GM21526 (cell line): ENCODE data around the gene COL4A6.
A peak's percentile ranks its signal among the peaks of the same experiment; 100 is the strongest.

Source experiments
- ATAC-seq: cut with Tn5 transposase; IDR thresholded peaks from one replicate; pipeline ENCODE4 v1.9.1; 2021; ENCODE audit warnings: moderate library complexity; ENCODE audit not compliant: unreplicated experiment, low FRiP score

Gene COL4A6

DNA sequence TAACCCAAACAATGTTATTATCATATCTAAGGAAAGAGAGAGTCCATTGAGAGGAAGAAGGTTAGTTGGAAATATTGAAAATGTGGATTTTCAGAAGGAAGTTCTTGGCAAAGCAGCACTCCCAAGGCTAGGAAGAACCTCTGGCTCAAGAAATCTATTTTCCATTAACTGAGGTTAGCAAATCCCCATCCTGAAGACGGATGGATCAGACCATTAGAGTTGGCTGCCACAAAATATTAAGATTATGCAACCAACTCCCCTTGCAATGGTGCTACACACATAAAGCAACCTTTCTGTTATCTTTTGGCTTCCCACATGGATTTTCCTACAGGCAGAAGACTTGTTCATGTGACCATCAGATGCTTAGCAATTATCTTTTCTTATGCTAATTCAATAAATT, 96.3 kb downstream of the COL4A6 start:
- ATAC-seq: no peak

DNA sequence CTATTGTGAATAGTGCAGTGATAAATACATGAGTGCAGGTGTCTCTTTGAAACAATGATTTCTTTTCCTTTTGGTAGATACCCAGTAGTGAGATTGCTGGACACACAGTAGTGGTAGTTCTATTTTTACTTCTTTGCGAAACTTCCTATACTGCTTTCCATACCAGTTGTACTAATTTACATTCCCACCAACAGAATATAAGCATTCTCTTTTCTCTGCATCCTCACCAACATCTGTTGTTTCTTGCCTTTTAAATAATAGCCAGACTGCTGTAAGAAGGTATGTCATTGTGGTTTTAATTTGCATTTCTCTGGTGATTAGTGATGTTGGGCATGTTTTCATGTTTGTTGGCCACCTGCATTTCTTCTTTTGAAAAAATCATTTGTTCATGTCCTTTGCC, 105.9 kb downstream of the COL4A6 start:
- ATAC-seq: peak; percentile 56

DNA sequence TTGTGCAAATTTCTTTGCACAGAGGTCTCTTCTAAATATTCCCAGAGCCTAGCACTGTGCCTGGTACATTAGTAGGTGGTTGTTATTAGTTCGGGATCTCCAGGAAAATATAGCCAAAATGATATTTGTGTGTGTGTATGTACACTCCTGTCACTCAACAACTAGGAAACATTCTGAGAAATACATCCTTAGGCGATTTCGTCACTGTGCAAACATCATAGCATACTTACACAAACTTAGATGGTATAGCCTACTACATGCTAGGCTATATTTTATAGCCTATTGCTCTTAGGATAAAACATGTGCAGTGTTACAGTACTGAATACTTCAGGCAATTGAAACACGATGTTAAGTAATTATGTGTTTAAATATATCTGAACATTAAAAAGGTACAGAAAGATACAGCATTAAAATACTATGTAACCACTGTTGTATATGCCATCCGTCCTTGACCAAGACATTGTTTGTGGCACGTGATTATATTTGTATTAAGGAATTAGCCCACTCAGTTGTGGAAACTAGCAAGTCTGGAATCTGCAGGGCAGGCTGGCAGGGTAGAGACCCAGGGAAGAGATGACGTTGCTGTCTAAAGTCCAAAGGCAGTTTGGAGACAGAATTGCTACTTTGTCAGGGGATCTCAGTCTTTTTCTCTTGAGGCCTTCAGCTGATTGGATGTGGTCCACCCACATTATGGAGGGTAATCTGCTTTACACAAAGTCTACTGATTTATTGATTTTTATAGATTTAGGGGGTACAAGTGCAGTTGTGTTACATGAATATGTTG, 106.9 kb downstream of the COL4A6 start:
- no peak for ATAC-seq

DNA sequence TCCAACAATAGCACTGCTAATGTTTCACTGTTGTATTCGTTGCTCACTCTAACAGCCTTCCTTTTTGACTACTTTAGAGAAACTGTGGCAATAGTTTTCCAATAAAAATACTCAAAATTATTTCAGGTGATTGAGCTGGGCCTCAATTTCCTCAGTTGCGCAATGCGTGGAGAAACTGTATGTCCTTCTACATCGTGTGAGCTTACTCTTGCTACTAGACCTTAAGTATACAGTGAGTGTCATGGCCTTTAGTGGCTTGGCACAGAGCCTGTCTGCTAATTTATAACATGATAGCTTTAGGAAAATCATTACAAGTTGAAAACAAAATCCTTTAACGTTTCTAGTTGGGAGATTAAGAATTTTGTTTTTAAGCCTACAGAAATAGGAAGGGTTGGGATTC, 114.5 kb downstream of the COL4A6 start:
- ATAC-seq: no peak

DNA sequence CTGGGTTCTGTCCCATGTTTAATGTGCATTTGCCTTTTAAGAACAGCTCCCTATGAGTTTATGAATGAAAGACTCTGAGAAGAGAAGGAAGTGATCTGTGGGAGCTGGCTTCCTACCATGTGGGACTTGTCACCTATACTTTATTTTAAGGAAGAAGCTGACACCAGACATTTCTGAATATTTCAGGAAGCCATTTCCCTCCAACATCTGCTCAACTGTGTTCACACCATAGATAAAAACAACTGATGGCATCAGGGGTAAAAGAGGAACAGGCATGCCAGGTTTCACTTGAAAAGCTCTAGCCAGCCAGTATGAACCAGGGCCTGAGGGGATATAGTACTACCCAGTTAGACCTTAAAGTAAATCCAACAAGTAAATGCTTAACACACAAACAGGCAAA, 116.0 kb downstream of the COL4A6 start:
- no peak for ATAC-seq

DNA sequence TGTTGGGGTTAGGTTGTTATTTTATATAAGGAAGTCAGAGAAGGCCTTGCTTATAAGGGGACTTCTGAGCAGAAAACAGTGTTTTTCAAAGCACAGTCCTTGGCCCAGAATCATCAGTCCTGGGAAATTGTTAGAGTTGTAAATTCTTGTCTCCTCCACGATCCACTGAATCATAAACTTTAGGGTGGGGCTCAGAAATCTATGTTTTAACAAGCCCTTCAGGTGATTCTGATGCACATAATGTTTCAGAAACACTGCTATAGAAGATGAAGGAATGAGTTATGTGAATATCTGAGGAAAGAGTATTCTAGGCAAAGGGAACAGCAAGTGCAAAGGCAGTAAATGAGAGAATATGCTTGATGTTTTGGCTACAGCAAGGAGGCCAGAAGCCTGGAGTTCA, 121.8 kb downstream of the COL4A6 start:
- ATAC-seq: no peak

DNA sequence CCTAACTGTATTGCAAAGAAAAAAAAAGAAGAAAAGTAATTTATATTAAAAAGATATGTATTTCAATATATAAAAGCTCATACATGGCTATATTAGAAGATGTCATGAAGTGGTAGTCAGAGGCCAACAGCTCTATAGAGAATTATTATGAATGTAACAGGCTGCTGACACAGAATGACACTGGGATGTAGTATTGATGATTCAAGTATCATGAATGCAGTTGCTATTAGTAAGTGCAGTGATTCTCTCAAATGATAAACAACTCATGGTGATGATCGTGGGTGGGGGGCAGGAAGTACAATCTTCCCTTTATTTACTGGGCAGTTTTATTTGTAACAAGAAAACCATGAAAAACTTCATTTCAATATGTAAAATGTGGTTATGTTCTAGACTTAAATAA, 124.6 kb downstream of the COL4A6 start:
- ATAC-seq: no peak

DNA sequence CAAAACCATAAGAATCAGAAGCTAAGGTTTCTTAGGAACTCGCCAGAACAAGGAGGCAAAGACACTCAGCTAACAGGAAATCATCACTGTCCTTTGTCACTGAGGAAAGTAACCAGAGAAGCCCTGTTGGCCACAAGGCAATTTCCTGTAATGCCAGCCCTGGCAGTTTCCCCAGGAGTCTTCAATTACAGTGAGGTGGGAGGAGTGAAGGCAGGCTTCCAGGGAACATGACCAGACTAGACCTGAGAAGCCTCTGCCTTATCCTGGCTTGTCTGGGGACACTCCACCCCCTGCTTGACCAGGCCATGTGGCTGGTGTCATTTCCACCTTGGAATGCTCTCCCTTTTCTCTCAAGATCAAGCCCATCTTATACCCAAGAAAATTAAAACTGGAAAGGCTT, 125.3 kb downstream of the COL4A6 start:
- no peak for ATAC-seq

DNA sequence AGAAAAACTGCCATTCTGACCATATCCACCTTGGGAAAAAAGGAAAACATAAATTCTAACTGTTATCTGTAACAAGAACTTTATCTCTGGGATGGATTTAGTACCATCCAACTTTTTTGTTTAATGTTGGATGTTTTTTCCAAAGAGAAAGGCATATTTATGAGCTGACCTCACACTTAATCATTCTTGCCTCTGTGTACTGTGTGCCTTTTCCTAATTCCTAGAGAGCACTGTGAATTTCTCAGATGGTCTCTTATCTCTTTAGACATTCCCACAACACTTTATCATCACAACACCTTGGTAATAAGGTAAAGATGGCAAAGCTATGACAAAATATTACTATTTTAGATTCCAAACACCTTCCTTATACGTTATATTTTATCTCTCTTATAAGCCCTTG, 126.2 kb downstream of the COL4A6 start:
- ATAC-seq: no peak

DNA sequence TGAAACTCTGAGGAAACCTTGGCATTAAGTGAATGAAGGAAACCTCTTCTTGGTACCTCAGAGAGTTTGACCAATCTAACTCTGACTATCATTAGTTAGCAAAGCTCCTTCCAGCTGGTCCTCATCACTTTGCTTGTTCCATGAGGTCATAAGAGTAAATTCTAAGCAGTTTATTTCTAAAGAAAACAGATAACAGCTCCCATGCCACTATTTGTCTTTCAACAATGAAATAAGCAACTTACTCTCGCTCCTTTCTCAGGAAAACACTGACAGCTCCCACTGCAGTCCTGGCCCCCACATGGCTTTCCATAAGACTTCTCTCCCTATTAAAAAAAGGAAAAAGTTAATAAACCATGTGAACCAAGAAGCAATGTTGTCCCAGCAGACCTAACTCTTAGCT, 127.7 kb downstream of the COL4A6 start:
- ATAC-seq: no peak

DNA sequence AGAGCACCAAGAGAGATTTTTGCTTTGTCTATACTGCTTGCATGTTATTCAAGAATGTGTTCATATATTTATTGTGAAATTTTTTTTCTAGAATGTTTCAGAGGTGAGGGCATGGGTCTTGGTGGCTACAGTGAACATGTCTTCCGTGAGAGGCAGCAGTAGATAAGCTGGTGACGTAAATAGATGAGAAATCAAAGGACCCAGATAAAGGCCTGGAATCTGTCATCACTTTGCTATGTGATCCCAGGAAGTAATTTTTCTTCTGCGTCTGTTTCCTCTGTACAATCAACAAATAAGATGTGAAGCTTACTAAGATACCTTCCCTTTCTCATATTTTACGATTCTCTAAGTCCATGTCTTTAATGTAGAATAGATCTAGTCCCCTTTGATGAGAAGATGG, 129.1 kb downstream of the COL4A6 start:
- ATAC-seq: no peak

DNA sequence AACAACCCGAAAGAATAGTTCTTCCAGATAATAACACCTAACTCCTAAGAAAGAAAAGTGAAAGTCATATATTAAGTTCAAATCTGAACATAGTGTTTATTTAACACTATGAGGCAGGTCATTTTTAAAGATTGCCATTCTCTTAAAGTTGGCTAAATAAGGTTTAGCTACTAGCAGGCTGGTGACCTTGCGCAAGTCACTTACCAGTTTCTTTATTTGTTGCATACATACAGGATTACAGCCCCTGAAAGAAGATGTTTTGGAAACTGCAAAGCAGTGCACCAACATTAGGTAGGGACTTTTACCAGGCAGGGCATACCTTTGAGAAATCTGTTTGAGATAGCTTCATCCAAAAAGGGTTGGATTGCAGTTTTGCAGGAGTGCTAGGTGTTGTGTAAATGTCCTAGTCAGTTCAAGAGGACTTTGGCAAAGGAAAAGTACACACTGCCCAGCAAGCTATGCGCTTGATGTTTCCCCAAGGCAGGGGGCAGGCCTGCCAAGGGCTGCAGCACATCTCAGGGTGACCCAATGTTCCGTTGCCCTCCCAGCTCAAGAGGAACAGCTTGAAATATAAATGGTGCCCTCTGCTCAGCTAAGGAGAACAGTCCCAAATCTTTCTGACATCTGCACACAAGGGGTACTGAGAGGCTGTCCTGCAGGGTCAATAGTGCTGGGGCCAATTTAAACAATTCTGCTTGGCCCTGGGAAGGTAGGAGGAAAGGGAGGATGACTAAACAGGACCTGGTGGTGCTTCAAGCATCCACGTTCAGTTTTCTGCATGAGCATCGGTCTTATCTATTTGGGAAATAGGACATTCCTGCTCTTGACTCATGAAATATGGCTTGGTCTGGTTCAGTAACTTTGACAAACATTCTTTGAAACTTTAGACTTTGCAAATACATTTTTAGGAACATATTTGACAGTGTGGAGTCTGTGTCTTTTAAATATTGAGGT, 130.8 kb downstream of the COL4A6 start:
- ATAC-seq: no peak

DNA sequence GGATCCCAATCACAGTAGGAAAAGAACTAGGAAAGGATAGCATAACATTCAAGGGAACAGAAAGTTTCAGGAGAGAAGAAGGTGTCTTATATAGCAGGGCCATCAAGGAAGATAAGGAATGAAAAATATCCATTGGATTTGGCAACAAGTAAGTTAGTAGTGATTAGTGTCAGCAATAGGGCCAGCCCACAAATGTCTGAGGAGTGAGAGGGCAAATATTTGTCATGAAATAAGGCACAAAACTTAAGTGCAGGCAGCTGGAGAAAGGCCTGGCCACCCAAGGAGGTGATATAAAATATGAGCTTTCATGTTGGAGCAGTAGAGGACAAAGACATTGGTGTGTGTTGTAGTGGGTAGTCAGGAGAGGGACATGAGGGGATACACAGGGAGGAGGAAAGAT, 132.1 kb downstream of the COL4A6 start:
- ATAC-seq: no peak

DNA sequence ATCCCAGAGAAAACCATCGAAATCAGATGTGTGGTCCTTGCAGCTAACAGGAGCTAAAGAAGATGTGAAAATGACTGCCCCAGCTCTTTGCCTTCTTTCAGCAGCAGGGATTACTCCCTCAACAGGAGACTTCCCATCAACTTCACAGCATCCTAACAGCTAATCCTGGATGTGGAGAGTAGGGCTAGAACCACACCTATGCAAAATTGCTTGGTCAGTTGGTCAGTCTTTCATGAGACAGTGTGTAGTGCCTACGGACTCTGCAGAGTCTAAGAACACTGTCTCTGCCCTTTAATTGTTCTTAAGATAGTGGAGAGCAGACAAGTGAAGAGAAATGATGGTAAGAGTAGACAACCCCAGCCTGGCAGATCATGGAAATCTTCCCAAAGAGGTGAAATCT, 133.5 kb downstream of the COL4A6 start:
- ATAC-seq: no peak

DNA sequence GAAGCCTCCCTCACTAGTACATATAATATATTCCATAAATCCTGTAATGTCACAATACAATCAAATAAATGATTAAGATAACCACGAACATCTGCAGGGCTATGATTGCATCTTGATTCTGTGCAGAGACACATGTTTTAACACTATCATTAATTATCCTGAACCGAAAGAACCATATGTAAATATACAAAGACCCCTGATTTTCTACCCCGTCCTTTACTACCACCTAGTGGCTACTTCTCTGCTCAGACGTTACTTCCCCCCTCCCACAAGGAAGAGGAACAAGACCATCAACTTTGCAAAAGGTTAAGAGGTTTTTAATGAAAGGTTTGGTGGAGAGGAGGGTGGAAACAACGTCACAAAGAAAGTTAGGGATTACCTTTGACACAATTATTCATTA, 134.0 kb downstream of the COL4A6 start:
- ATAC-seq: no peak

DNA sequence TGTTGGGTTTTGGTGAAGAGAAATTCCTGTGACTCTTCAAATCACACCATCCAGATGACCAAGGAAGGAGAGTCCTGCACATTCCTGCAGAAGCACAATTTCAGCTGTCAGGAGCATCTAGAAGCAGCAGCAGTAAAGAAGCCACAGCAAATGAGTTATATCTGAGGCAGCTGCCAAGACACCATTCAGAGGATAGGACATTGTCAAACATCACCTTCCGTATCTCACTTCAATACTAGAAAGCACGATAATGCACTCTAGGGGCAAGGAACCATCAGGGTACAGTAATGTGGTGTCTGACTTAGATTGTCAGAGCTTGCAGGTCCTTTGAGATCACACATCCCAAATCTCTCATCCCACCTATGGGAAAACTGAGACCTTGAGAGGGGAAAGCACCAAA, 134.5 kb downstream of the COL4A6 start:
- no peak for ATAC-seq

DNA sequence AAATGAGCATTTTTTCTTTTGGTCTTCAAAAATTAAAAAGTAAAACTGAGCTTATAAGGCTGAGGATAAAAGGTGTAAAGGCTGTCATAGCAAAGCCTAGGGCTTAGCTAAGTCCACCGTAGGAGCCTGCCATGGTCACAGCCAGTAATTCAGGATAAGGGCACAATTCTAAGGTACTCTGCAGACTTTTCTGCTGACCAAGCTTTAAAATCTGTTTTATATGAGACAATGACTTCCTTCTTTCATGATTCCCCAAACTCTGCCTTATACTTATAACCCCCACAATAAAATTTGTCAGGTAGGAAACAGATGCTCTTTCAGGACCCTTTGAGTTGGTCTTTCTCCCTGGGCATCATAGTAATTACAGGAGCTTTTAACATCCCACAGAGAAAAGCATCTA, 138.5 kb downstream of the COL4A6 start:
- no peak for ATAC-seq

DNA sequence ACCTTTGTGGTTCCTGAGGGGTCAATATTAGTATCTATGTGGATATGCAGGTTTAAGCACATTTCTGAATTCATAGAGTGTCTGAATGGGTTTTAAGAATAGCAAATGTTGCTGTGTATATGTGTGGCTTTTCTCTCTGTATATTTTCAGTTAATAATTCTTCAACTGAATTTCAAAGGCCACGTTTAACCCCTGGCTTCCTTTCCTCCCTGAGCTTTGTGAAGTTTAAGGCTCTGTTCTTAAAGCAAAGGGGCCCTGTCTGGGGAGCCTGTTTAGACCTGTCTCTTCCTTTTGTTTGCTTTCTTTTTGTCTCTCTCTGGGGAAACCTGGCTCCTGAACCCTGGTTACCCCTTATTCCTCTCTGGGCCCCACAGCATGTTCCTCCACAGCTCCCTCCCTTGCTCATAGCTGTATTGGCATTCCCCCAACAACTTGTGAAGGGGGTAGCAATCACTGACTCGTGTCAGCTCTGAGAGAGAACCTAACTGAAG, 139.1 kb downstream of the COL4A6 start:
- ATAC-seq: no peak

DNA sequence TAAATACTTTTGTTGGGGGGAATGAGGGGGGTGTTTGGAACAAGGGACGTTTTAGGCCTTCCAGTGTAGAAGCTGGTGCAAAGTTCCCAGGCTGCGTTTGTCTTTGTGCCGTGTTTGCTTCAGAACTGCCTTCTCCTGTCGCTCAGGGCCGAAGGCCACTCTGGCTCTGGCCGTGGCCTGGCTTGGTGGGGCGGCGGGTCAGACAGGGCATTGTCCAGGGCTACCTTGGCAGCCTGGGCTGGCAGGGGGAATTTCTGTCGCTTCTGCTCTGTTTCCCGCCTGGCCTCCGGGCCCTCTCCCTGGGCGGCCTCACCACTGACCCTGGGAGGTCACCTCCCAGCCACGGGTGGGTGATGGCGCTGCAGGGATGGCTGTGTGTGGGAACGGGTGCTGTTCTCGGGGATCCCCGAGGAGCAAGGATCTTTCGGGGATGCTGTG, 140.0 kb downstream of the COL4A6 start:
- ATAC-seq: no peak

DNA sequence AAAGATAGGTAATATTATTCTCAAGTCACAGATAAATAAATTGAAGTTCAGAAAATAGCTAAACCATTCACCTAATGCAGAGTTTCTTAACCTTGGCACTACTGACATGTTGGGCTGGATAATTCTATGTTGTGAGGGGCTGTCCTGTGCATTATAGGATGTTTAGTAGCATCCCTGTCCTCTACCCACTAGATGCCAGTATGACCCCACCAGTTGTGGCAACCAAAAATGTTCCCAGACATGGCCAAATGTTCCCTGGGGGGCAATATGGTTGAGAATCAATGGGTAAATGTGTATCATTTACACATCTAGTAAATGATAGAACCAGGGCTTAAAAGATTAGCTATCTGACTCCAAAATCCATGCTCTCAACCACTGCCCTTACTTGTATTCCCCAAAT, 140.9 kb downstream of the COL4A6 start:
- ATAC-seq: no peak

DNA sequence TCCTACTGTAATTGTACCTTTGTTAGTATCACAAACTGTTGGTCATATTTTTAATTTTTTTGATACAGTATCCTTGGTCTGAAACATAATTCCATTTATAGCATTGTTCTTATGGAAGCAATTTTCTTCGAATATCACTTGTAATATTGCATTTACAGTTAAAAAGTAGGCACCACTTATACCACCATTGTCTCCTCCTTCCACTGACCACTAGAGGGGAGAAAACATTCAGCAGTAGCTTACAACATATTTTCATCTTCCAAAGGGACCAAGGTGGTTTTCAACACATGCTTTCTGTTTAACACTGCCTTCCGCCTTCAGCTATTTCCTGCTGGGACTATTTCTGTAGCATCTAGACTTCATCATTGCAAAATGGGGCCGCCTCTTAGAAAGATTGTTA, 146.2 kb downstream of the COL4A6 start:
- no peak for ATAC-seq

DNA sequence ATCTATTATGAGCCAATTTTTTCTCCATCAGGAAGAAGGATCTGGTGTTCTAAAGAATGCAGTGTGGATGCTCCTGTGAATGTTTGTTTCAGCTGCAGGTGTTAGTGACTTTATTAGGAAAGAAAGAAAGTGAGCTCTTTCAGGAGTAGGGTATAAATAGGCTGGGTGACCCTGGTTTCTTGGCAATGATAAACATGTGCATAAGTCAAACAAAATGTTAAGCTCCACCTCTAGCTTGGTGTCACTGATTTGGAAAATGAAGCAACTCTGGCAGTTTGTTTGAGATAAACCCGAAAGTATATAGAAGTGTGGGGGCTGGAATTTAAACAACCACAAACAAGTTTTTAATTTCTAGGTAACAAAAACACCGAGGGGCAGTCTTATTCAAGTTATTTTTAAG, 152.3 kb downstream of the COL4A6 start:
- ATAC-seq: no peak
